Kidney capillary endothelial cell (primary cell): ENCODE measurements around the gene SMAD3.
A peak's percentile ranks its signal among the peaks of the same experiment; 100 is the strongest.
"Not testable (repeated sequence)": the region's sequence is repeated elsewhere in the genome, so short reads cannot be mapped to it uniquely, and the experiment has no call there.

ENCODE experiments used
- DNase-seq: peaks from one replicate; pipeline ENCODE4 v3.0.0-alpha.2; 2018; ENCODE audit warnings: low spot score

The SMAD3 gene

DNA sequence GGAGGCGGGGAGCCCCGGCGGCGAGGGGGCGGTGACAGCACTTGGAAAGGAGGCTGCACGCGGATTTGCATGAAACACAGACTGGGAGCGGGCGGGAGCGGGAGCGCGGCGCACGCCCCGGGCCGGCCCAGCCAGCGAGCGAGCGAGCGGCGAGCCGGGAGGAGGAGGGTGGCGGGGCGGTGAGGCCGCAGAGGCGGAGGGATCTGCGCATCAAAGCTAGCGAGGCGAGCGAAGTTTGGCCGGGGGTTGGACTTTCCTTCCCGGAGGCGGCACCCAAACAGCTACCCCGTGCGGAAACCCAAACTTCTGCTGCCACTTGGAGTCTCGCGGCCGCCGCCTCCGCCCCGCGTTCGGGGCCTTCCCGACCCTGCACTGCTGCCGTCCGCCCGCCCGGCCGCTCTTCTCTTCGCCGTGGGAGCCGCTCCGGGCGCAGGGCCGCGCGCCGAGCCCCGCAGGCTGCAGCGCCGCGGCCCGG lies at the start of gene SMAD3:
SMAD3 (plus strand) TSS at position 72 of the 475 bp plus-strand sequence. CDS start 553 bp downstream, outside the sequence.
- DNase-seq, result peak; percentile 87

DNA sequence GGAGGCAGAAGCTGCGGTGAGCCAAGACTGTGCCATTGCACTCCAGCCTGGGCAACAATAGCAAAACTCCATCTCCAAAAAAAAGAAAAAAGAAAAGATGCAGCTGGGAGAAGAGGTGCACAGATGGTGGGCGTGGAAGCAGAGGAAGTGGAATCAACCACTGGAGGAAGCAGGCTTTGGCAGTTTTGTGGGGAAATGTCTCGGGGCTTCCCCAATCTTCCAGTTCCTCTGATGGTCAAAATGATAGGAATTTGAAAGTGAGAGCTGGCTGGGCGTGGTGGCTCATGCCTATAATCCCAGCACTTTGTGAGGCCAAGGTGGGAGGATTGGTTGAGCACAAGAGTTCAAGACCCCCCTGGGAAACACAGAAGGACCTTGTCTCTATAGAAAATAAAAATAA lies 48.1 kb upstream of the SMAD3 start:
- DNase-seq, result no peak

DNA sequence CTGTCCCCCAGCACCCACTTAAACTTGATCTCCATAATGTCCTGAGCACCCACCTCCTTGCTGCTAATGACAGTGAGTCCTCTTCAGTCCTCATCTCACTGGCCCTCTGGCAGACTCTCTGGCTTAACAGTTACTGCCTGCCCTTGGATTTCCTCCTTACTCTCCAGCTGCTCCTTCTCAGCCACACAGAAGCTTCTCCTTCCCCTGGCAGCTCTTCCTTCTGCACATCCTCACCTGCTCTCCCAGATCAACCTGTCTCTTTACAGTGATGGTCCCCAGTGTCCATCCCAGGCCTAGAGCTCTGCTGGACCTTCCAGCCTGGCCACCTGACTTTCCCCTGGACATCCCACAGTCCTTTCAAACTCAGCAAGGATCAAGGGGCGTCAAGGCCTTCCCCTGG lies 47.4 kb upstream of the SMAD3 start:
- no peak for DNase-seq

DNA sequence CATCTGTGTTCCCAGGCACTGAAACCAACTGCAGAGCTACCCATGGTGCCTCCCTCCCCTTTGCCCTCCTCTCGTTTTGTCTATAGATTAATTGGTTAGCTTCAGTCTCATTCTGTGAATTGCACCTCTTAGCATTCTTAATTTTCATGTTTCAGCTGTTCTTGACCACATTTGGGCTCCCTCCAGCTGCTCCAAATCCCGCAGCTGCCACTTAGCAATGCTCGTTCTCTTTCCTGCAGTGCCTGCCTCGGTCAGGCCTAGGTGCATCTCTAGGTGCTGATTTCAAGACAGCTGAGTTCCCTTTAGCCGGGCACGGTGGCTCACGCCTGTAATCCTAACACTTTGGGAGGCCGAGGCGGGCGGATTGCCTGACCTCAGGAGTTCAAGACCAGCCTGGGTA lies 47.0 kb upstream of the SMAD3 start:
- no peak for DNase-seq

DNA sequence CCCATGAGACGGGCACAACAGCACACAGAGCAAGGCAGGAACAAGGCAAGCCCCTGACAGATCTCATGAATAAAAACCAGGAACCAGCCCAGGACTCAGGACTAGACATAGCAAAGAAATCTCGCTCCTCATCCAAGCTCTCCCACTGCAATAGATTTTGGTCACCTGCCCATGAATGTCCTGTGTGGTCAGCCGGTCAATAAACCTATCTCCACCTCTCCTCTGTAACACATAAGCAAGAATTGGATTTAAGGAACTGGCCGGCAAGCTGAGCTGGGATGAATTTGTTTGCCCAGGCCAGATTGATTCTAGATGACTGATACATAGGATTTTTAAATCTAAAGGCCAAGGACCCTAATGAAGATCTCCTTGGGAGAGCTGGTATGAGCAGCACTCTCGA lies 46.3 kb upstream of the SMAD3 start:
- DNase-seq, result no peak

DNA sequence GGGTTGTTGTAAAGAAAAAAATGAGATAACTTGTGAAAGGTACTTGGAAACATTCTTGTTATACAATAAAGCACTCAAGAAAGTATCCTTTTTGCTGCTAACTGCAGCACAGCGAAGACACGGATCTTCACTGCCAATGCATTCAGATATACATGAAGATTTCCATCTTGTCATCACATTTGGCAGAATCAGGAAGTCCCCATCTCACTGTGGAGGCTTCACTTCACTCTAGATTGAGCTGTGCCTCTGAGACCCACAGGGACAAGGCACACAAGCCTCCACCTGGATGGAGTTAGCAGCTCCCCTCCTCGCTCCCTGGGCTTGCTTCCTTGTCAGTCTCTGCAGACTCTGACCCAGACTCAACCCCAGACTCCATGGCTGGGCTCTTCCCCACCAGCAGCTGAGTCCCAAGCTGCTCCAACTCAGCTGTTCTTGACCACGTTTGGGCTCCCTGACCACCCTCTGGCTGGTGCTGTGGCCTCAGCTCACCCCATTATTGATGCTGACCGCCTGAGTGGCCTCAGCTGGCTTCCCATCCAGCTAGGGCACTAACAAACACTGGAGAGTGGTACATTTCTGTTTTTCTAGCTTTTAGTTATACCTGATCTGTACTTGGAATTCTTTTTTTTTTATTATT lies 45.4 kb upstream of the SMAD3 start:
- DNase-seq, result no peak

DNA sequence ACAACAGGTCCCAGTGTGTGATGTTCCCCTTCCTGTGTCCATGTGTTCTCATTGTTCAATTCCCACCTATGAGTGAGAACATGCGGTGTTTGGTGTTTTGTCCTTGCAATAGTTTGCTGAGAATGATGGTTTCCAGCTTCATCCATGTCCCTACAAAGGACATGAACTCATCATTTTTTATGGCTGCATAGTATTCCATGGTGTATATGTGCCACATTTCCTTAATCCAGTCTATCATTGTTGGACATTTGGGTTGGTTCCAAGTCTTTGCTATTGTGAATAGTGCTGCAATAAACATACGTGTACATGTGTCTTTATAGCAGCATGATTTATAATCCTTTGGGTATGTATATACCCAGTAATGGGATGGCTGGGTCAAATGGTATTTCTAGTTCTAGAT lies 44.7 kb upstream of the SMAD3 start:
- DNase-seq, result not testable (repeated sequence)

DNA sequence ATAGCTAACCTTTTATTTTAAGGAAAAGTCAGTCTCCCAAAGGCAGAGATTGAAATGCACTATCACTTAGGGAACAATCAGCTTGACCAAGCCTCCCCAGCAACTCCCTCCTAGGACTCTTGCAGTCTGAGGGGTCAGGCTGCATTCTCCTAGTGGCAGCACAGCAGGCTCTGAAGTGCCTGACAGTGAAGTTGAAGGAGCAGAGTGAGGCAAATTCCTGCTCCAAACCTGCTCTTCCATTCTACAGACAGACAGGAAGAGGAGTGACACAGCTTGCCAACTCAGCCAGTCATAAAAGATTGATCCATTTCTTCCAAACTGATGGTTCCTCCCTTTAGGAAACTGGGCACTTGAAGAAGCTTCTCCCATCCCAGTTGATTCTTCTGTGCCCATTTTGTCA lies 43.9 kb upstream of the SMAD3 start:
- DNase-seq, result no peak

DNA sequence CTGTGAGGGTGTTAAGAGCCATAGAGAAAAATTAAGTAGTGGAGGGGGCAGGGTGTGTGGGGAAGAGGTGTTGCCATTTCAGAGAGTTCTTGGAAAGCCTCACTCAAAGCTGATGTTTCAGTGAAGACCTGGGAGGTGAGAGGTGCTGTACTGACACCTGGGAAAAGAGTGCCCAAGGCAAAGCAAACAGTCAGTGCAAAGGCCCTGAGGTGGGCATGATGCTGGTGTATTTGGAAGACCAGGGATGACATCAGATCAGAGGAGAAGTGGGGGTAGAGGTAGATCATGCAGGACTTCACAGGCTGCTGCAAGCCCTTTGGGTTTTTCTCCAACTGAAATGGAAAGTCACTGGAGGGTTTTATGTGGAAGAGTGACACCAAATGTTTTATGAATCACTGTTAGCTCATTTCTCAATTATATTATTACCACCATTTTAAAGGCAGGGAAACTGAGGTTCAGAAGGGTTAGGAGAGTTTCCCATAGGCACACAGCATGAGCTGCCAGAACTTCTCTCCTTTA lies 42.8 kb upstream of the SMAD3 start:
- no peak for DNase-seq

DNA sequence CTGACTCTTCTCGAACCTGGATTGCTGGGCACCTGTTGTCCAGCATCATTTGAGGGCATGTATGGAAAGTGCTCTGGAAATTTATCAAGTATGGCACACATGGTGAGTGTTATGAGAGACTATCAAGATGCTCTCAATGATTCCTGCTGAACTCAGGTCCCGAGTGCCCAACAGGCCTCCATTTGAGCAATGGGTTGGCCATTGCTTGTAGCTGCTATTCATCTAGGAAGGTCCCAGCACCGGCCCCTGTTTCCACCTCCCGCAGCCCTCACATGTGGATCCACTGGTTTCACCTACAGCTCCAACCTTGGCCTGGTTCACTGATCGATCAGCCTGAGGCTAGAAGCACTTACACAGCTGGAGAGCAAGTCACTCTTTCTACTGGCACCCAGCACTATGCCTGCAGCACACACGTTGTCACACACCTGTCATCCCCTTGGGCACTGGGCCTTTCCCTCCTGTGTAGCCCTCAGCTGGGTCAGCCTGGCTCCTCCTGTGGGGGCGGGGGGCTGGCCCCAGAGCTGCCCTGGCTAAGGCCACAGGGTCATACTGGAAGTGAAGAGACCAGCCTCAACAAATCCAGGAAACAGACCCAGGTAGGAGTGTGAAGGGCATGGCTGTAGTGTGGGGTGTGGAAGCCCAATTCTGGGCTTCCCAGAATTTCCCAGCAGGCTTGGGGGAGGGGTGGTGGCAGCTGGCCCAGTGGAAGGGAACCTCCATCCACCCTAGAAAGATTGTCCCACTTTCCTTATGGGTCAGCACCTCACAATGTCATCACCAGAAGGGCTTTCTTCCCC lies 41.7 kb upstream of the SMAD3 start:
- no peak for DNase-seq

DNA sequence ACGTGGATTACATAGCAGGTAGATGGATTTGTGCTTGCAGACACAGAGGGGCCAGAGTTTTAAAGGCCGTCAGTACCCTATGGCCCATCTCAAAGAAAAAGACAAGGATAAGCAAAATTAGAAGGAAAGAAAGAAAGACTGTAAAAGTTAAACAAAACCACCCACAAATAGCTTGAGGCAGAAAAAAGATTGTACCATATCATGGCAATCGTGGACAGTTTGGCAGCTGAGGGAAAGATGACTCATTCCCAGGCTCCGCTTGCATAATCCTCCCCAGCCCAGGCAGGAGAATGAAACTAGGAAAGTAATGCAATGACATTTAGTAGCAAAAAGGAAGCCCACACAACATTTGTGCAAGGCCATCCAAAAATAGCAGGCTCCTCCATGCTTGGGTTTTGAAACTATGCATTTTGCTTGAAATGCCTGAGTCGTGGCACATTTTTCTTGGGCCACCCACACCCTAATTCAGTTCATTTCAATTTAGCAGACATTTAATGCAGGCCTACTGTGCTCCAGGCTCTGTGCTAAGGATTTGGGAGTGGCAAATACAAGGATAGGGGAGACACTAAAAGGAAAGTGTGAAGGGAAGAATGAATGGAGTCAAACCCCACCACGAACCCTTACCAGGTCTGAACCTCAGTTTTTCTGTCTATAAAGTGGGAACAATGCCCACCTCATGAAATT lies 40.9 kb upstream of the SMAD3 start:
- peak; percentile 86 for DNase-seq

DNA sequence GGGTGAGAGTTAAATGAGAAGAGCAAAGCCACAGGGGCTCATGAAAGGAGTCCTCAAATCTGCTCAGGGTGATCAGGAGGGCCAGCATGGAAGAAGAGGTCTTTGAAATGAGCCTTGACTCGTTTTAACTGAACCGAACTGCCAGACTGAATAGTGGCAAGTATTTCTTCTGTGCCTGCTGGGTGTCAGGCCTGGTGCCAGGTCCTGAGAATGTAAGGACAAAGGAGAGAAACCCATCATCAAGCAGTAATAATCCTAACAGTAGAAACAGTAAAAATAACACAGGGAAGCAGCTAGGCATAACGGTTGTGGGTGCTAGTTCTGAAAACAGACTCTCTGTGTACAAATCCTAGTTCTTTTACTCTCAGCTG lies 40.4 kb upstream of the SMAD3 start:
- DNase-seq, result no peak

DNA sequence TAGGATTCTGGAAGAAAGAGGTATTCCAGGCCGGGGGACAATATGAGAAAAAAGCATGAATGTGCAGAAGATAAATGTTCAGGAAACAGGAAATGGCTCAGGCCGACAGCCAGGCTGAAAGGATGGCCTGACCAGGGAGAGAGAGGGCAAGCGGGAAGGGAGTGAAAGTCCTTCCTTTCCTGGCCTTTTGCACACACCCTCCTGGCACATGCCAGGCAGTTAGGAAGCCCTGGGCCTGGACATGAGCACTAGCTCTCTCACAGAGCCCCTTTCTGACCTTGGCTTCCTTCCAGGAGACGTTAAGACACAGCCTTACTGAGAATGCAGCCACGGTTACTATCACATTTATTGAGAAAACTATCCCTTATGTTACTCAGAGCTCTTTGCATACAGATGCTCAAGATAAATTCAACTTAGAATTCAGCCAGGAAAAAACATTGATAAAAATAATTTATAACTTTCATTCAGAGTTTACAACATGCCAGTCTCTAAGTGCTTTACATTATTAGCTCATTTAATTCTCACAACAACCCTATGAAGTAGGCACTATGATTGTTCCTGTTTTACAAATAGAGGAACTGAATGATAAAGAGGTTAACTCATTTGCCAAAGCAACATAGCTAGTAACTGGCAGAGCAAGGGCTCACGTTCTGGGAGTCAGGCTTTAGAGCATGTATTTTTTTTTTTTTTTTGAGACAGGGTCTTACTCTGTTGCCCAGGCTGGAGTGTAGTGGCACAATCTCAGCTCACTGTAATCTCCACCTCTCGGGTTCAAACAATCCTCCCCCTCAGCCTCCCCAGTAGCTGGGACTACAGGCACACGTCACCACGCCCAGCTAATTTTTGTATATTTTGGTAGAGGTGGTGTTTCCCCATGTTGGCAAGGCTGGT lies 39.4 kb upstream of the SMAD3 start:
- peak; percentile 55 for DNase-seq

DNA sequence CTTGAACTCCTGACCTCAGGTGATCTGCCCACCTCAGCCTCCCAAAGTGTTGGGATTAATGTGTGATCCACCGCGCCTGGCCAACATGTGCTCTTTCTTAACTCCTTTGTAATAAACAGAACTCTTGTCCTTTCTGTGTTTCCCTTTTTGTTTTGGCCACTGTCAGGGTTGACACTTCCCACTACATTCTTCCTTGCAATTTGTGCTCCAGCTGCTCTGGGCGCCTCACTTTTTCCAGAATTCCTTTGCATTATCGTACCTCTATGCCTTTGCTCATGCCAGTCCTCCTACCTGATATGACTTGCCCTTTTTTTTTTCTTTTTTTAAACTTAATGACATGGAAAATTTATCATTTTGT lies 38.8 kb upstream of the SMAD3 start:
- DNase-seq, result no peak

DNA sequence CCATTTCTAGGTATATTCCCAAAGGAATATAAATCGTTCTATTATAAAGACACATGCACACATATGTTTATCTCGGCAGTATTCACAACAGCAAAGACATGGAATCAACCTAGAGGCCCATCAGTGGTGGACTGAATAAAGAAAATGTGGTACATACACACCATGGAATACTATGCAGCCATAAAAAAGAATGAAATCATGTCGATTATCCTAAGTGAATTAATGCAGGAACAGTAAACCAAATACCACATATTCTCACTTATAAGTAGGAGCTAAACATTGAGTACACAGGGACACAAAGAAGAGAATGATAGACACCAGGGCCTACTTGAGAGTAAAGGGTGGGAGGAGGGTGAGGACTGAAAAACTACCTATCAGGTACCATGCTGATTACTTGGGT lies 37.0 kb upstream of the SMAD3 start:
- DNase-seq, result not testable (repeated sequence)

DNA sequence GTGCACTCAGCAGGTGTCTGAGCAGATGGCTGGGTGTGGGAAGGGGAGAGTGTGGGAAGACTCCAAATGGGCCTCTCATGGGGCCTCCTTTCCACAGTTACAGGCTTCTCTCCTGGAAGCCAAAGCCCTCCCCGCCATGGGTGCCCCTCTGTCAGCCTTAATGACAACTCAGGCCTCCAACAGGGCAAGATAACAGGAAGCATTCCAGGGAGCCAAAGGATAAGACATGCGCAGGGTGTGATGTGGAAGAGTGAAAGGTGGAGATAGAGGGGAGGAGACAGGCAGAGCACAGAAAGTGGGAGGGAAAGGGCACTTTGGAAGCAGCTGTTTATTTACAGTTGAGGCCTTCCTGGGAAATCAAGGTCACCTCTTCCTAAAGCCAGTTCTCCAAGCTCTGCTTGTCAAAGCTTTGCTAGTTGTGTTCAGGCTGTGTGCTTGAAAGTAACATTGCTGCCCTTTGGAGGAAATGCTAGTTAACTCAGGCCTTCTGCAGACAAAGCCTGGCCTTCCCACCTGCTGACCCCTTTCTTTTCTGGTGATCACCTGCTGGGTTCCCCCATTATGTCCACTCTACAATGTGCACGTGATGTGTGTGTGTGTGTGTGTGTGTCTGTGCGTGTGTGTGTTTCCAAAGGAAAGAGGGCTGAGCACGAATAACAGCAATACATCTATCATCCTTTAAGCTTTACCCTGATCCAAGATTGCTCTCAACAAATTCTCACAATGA lies 35.2 kb upstream of the SMAD3 start:
- DNase-seq, result no peak

DNA sequence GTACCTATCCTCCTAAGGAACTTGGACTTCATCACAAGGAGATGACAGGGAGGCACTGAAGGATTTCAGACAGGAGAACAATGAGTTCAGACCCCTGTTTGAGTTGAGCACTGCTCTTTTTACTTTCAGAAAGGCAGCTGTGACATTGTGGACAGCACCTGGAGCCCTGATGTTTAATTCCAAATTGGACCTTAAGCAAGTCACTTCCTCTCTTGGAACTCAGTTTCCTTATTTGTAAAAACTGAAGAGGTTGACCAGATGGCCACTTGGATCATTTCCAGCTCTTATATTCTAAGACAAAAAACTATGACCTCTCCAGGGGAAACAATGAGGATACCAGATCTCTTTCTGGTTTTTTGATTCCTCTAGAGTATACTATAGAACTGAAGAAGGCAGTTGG lies 34.1 kb upstream of the SMAD3 start:
- no peak for DNase-seq

DNA sequence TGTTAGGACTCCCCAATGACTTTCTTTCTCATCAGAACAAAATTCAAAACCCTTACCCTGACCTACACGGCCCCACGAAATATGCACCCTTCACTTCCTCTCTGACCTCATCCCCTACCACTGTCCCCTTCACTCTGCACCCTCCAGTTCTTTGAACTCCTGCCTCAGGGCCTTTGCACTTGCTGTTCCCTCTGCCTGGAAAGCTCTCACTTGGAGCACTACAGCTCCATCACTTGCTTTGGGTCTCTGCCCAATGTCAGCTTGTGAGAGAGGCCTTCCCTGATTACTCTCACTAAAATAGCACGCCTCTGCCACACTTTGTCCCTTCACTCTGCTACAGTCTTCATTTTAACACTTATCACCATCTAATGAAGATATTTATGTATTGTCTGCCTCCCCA lies 32.8 kb upstream of the SMAD3 start:
- no peak for DNase-seq

DNA sequence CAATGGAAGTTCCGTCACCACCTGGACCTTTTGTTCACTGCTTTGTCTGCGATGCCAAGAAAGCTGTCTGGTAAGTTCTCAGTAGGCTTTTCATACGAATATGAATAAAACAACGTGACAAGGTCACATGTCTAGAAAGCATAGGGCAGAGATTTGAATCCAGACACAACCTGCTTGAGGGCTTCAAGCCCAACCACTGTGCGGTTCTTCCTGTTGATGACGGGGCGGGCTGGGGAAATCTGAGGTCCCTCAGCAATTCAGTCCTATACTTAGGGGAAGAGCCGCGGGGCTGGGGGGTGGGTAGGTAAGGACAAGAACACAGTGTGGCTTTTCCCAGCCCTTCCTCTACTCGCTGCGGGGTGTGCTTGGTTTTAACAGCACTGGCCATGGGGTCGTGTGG lies 32.4 kb upstream of the SMAD3 start:
- no peak for DNase-seq

DNA sequence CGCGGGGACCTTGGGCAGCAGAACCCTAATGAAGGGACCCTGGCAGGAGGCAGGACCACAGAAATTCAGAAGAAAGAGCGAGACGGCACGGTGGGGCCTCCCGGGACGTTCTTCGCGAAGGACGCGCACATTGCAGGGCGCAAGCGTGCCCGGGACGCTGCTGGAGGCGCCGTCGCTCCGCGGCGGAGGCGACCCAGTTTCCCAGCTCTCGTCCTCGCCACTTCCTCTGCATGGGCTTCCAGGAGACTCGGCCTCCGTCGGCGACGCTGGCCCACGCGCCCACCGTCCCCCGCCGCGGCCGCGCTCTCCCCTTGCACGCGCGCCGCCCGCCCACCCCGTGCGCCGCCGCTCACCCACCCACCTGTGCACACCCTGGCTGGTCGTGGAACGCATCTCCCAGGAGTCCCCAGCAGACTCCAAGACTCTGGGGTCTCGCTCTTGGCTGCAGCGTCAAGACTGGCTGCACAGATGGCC lies 31.8 kb upstream of the SMAD3 start:
- DNase-seq, result no peak

DNA sequence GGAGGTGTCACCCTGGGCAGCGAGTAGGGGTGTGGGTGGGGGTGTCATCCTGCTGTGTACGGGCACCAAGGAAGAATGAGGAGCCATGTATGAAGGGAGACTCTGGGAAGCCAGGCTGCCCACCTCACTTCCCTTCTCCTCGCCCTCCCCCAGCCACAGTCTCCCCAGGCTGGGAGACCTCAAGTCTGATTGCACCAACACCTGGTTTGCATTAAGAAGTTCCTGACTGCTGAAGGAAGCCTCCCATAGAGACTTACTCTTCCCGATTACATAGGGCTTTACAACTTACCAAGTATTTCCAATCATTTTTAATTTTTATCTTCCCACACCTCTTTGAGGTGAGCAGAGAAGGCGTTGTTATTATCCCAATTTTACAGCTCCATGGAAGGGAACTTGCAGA lies 29.5 kb upstream of the SMAD3 start:
- DNase-seq, result no peak
